IMR-90 (cell line): Measurements from ENCODE around the gene INPP5A. TPM values are rescaled to one million over a fixed set of nuclear protein-coding genes. Genes with fewer than 3 reads are reported as not detected.

Experiments used
- ATAC-seq: fragments of 200-7000 bp; cut with Tn5 transposase; 2 replicates; pipeline ENCODE4 v1.9.1; 2020; ENCODE audit warnings: low read depth, mild to moderate bottlenecking, moderate library complexity
- BruUV-seq: library from RNA; stranded (reverse); fragments of 400-500 nt; replicated peaks from 2 replicates; lab custom pipeline; 2021; lab: Mats Ljungman, UMichigan
- CTCF ChIA-PET: fragments of 300-600 bp; formaldehyde crosslinking; extraction: SDS; loops from one replicate; lab custom pipeline; 2021; ENCODE audit warnings: antibody characterized with exemption; lab: Yijun Ruan, JAX
- POLR2A ChIA-PET: fragments of 300-600 bp; sonication (Branson Sonifier 250); formaldehyde crosslinking; loops from one replicate; lab custom pipeline; 2022; ENCODE audit warnings: antibody characterized with exemption; ENCODE audit not compliant: unreplicated experiment; lab: Charles Lee
- DNase-seq: peaks from one replicate; pipeline ENCODE4 v3.0.0; 2013
- H2AFZ ChIP-seq: replicated peaks from 2 replicates; pipeline ENCODE3; 2013; ENCODE audit warnings: low read length, mild to moderate bottlenecking; ENCODE audit not compliant: poor library complexity
- H2AK5ac ChIP-seq: 2 replicates; pipeline ENCODE4 v1.6.1; 2013; ENCODE audit warnings: low read depth, low read length, inconsistent platforms
- H2AK9ac ChIP-seq: replicated peaks from 2 replicates; pipeline ENCODE3; 2013; ENCODE audit warnings: mild to moderate bottlenecking, low read depth, low read length, moderate library complexity; ENCODE audit not compliant: poor library complexity
- H2BK120ac ChIP-seq: 2 replicates; pipeline ENCODE4 v1.6.1; 2013; ENCODE audit warnings: low read depth, low read length, inconsistent platforms
- H2BK15ac ChIP-seq: 3 replicates; pipeline ENCODE4 v1.6.1; 2013; ENCODE audit warnings: low read depth, low read length, inconsistent platforms
- H2BK20ac ChIP-seq: 2 replicates; pipeline ENCODE4 v1.6.1; 2013; ENCODE audit warnings: low read depth, mild to moderate bottlenecking, inconsistent platforms, low read length, moderate library complexity
- H2BK5ac ChIP-seq: 2 replicates; pipeline ENCODE4 v1.6.1; 2013; ENCODE audit warnings: mild to moderate bottlenecking, low read depth, low read length, inconsistent platforms; ENCODE audit not compliant: poor library complexity, severe bottlenecking
- H3K14ac ChIP-seq: replicated peaks from 2 replicates; pipeline ENCODE4 v1.6.1; 2013; ENCODE audit warnings: low read depth, low read length, inconsistent platforms
- H3K18ac ChIP-seq: 2 replicates; pipeline ENCODE4 v1.6.1; 2013; ENCODE audit warnings: low read depth, low read length, control low read depth
- H3K23ac ChIP-seq: 2 replicates; pipeline ENCODE4 v1.6.1; 2013; ENCODE audit warnings: low read depth, low read length, inconsistent platforms
- H3K27ac ChIP-seq: 2 replicates; pipeline ENCODE4 v1.5.1; 2013; ENCODE audit warnings: mild to moderate bottlenecking, control low read depth, low read length; ENCODE audit not compliant: insufficient read depth
- H3K27me3 ChIP-seq: 2 replicates; pipeline ENCODE4 v1.6.1; 2013; ENCODE audit warnings: low read length; ENCODE audit not compliant: control insufficient read depth, insufficient read depth
- H3K36me3 ChIP-seq: 2 replicates; pipeline ENCODE4 v1.6.1; 2013; ENCODE audit warnings: low read length, mixed read lengths; ENCODE audit not compliant: control insufficient read depth, insufficient read depth
- H3K4ac ChIP-seq: 2 replicates; pipeline ENCODE4 v1.6.1; 2013; ENCODE audit warnings: low read depth, low read length, inconsistent platforms
- H3K4me1 ChIP-seq: 2 replicates; pipeline ENCODE4 v1.6.1; 2013; ENCODE audit warnings: low read length, mixed read lengths; ENCODE audit not compliant: control insufficient read depth, insufficient read depth
- H3K4me2 ChIP-seq: 2 replicates; pipeline ENCODE4 v1.6.1; 2013; ENCODE audit warnings: low read depth, mild to moderate bottlenecking, control low read depth, low read length, moderate library complexity
- H3K4me3 ChIP-seq: 2 replicates; pipeline ENCODE4 v1.5.1; 2013; ENCODE audit warnings: low read depth, mild to moderate bottlenecking, control low read depth, low read length, moderate library complexity; ENCODE audit not compliant: insufficient read depth
- H3K56ac ChIP-seq: 2 replicates; pipeline ENCODE4 v1.6.1; 2013; ENCODE audit warnings: low read length, inconsistent platforms; ENCODE audit not compliant: insufficient read depth; ENCODE audit errors: extremely low read depth
- H3K79me1 ChIP-seq, 2 experiments: 2 replicates each; pipeline ENCODE4 v1.6.1; 2013; ENCODE audit warnings: low read length in 2 of 2, inconsistent platforms in 1 of 2, low read depth in 1 of 2
- H3K9ac ChIP-seq: 2 replicates; pipeline ENCODE4 v1.6.1; 2013; ENCODE audit warnings: low read depth, low read length, control low read depth
- H3K9me1 ChIP-seq: 2 replicates; pipeline ENCODE4 v1.6.1; 2013; ENCODE audit warnings: low read length, inconsistent platforms; ENCODE audit not compliant: insufficient read depth
- H3K9me3 ChIP-seq: 2 replicates; pipeline ENCODE4 v1.6.1; 2013; ENCODE audit warnings: low read length; ENCODE audit not compliant: control insufficient read depth, insufficient read depth
- H4K20me1 ChIP-seq: 2 replicates; pipeline ENCODE4 v1.6.1; 2013; ENCODE audit warnings: low read length, inconsistent platforms; ENCODE audit not compliant: insufficient read depth
- H4K5ac ChIP-seq: 2 replicates; pipeline ENCODE4 v1.6.1; 2013; ENCODE audit warnings: mild to moderate bottlenecking, low read depth, low read length, control low read depth
- H4K8ac ChIP-seq, 2 experiments: 2 replicates each; pipeline ENCODE4 v1.6.1; 2013; ENCODE audit warnings: low read depth in 2 of 2, low read length in 2 of 2, control low read depth in 1 of 2, inconsistent platforms in 1 of 2
- H4K91ac ChIP-seq: 2 replicates; pipeline ENCODE4 v1.6.1; 2013; ENCODE audit warnings: low read depth, low read length, inconsistent platforms; ENCODE audit not compliant: insufficient read depth
- BHLHE40 ChIP-seq: fragments of 150-350 bp; IDR thresholded peaks from 2 replicates; pipeline ENCODE4 v1.6.1; 2016; ENCODE audit warnings: mild to moderate bottlenecking, low read depth, low read length
- CEBPB ChIP-seq: IDR thresholded peaks from 2 replicates; pipeline ENCODE4 v1.6.1; 2012; ENCODE audit warnings: low read depth, low read length, improper control_type of control experiment
- CTCF ChIP-seq: conservative IDR thresholded peaks from 2 replicates; pipeline ENCODE4 v1.5.1; 2012; ENCODE audit warnings: mild to moderate bottlenecking, low read depth, low read length, improper control_type of control experiment
- FOS ChIP-seq: fragments of 150-350 bp; IDR thresholded peaks from 2 replicates; pipeline ENCODE4 v1.6.1; 2016; ENCODE audit warnings: low read depth, low read length
- MAFK ChIP-seq: IDR thresholded peaks from 2 replicates; pipeline ENCODE4 v1.6.1; 2012; ENCODE audit warnings: low read depth, low read length, improper control_type of control experiment
- MAZ ChIP-seq: IDR thresholded peaks from 2 replicates; pipeline ENCODE4 v1.6.1; 2012; ENCODE audit warnings: low read depth, mild to moderate bottlenecking, low read length, improper control_type of control experiment, moderate library complexity, borderline replicate concordance
- MXI1 ChIP-seq: IDR thresholded peaks from 2 replicates; pipeline ENCODE4 v1.6.1; 2012; ENCODE audit warnings: low read depth, mild to moderate bottlenecking, low read length, moderate library complexity, borderline replicate concordance
- NFE2L2 ChIP-seq: fragments of 150-350 bp; IDR thresholded peaks from 2 replicates; pipeline ENCODE4 v1.6.1; 2016; ENCODE audit warnings: low read depth, mild to moderate bottlenecking, low read length
- POLR2A ChIP-seq: IDR thresholded peaks from 2 replicates; pipeline ENCODE4 v1.6.1; 2012; ENCODE audit warnings: mild to moderate bottlenecking, low read depth, low read length
- RAD21 ChIP-seq: IDR thresholded peaks from 2 replicates; pipeline ENCODE4 v1.6.1; 2012; ENCODE audit warnings: low read length, improper control_type of control experiment
- RCOR1 ChIP-seq: IDR thresholded peaks from 2 replicates; pipeline ENCODE4 v1.6.1; 2012; ENCODE audit warnings: mild to moderate bottlenecking, low read length, improper control_type of control experiment; ENCODE audit not compliant: insufficient replicate concordance
- RFX5 ChIP-seq: IDR thresholded peaks from 2 replicates; pipeline ENCODE4 v1.8.0; 2012; ENCODE audit warnings: low read depth, mild to moderate bottlenecking, low read length, moderate library complexity
- USF2 ChIP-seq: fragments of 150-350 bp; IDR thresholded peaks from 2 replicates; pipeline ENCODE4 v1.6.1; 2017; ENCODE audit warnings: mild to moderate bottlenecking, antibody characterized with exemption, low read length, low read depth
- WGBS, 2 experiments: methylation state at CpG; one replicate each; pipeline versions ENCODE4 v1.1.5 to v1.1.7; 2013; ENCODE audit warnings: missing lambda C conversion rate in 2 of 2; ENCODE audit not compliant: insufficient read length in 1 of 2; ENCODE audit errors: extremely low coverage in 2 of 2; 5-methylcytosine and 5-hydroxymethylcytosine counted together
- dilution Hi-C: fragments of 300-500 bp; cut with HindIII; formaldehyde crosslinking; loops from one replicate; pipeline ENCODE4 v1.14.3; 2018; ENCODE audit warnings: low sequenced_read_pairs; ENCODE audit not compliant: unreplicated experiment
- in situ Hi-C: fragments of 300-500 bp; cut with MboI; formaldehyde crosslinking; loops from 3 replicates; pipeline ENCODE4 v1.14.3; 2019; ENCODE audit warnings: low sequenced_read_pairs, inconsistent platforms, mixed read lengths
- intact Hi-C: fragments of 100-400 bp; cut with micrococcal nuclease; formaldehyde crosslinking; loops from 2 replicates; pipeline ENCODE4 v1.10.0; 2022
- polyA plus RNA-seq, 3 experiments: library from polyadenylated mRNA; depleted of rRNA; stranded (reverse); fragments of >200 nt; gene quantifications; 2 replicates each; pipeline ENCODE4 v1.2.3, GENCODE V29; 2012; ENCODE audit warnings: low replicate concordance in 1 of 3
- total RNA-seq: library from RNA; depleted of rRNA; stranded (reverse); fragments of >200 nt; gene quantifications from 2 replicates; pipeline ENCODE4 v1.2.3, GENCODE V29; 2012

The INPP5A gene
- total and polyA plus RNA-seq, 2 of the 4 experiments (the other 2 are of a cell fraction): 21.4 to 36.7 TPM

- TF ChIP-seq CEBPB (no peak), BHLHE40 (no peak)
Measured at GRCh38 chr10:132519382-132520176, 18.0 kb upstream of the INPP5A start (continued).

- intact Hi-C loops (no loop called here), dilution Hi-C loops (no loop called here), in situ Hi-C loops (no loop called here)
- peak overlapping the region; percentile 19; the same call in 1 of the 2 replicates for H3K4me2 ChIP-seq
- no peak overlapping the region for H3K14ac ChIP-seq
- peak overlapping the region; percentile 64; the same call in 1 of the 2 replicates for H2AK5ac ChIP-seq
- peak overlapping the region; percentile 17; the same call in 1 of the 2 replicates for H3K23ac ChIP-seq
- 17% methylated on average over 4 of the region's 17 CpGs; no CpG with 5 or more reads in 1 of the 2 experiments for WGBS, 2 experiments
- peak overlapping the region; percentile 33 to 90; a peak in 3 of 4 replicates for H4K8ac ChIP-seq
- CTCF ChIA-PET: no interaction called here
- peak overlapping the region; percentile 82 for H2AFZ ChIP-seq
- H3K4me3 ChIP-seq: no peak overlapping the region
- H3K4me1 ChIP-seq: peaks cover 27% of the 10 kb centered on the region
- no peak overlapping the region; the same call in 1 of the 2 replicates for H2BK20ac ChIP-seq
- H3K4ac ChIP-seq: peak overlapping the region; percentile 47
- no peak overlapping the region for H3K18ac ChIP-seq
- no peak overlapping the region for H3K27ac ChIP-seq
- H4K20me1 ChIP-seq: no peaks in the 10 kb centered on the region
- ATAC-seq (no peak), DNase-seq (peak; percentile 57)
- H2AK9ac ChIP-seq: peak overlapping the region; percentile 49
- H3K9me1 ChIP-seq: peaks cover 15% of the 10 kb centered on the region
- no peak overlapping the region for H3K56ac ChIP-seq
- H2BK120ac ChIP-seq: peak overlapping the region; percentile 1
- no peak overlapping the region for H3K9ac ChIP-seq
- H2BK15ac ChIP-seq: peak overlapping the region; percentile 64; the same call in 1 of the 3 replicates
- BruUV-seq: no TSS peak
- H3K36me3 ChIP-seq: no peaks in the 10 kb centered on the region
- POLR2A ChIA-PET: no interaction called here
- H3K79me1 ChIP-seq: peaks cover 0 to 12% of the 10 kb centered on the region in 2 experiments; a peak in 2 of 4 replicates
- no peak overlapping the region for H2BK5ac ChIP-seq
- 0 out of 2 replicates have a peak overlapping the region, but pooled peaks have one; percentile 8 for H4K91ac ChIP-seq
- H3K27me3 ChIP-seq: no peaks in the 10 kb centered on the region
- peak overlapping the region; percentile 56 for H4K5ac ChIP-seq
- H3K9me3 ChIP-seq: no peaks in the 10 kb centered on the region
- TF ChIP-seq POLR2A (no peak), CEBPB (no peak), USF2 (no peak), NFE2L2 (no peak), FOS (no peak), MAZ (no peak), RFX5 (no peak), CTCF (no peak), MXI1 (no peak), RCOR1 (no peak), RAD21 (no peak), MAFK (no peak)
Measured at GRCh38 chr10:132520177-132520811, 17.3 kb upstream of the INPP5A start.
